SK-N-SH treated with all-trans-retinoic acid at 6 μM for 48 hours (cell line): ENCODE data around the gene DENND1C.

Experiments used
- ATAC-seq: fragments of 200-7000 bp; cut with Tn5 transposase; 3 replicates; pipeline ENCODE4 v1.9.1; 2020; ENCODE audit warnings: mild to moderate bottlenecking, moderate library complexity
- ARNTL ChIP-seq: fragments of 450-650 bp; formaldehyde crosslinking; IDR thresholded peaks from 2 replicates; pipeline ENCODE4 v1.5.0; 2020; ENCODE audit warnings: low read depth, mild to moderate bottlenecking, moderate library complexity, borderline replicate concordance
- BACH2 ChIP-seq: fragments of 250-450 bp; sonication (Bioruptor Pico); IDR thresholded peaks from 2 replicates; pipeline ENCODE4 v1.9.0; 2021; ENCODE audit warnings: mild to moderate bottlenecking, borderline replicate concordance
- CSDC2 ChIP-seq: fragments of 250-450 bp; sonication (Bioruptor Pico); IDR thresholded peaks from 2 replicates; pipeline ENCODE4 v1.5.0; 2020; ENCODE audit warnings: mild to moderate bottlenecking, moderate library complexity
- CSRNP3 ChIP-seq: fragments of 250-450 bp; sonication (Bioruptor Pico); IDR thresholded peaks from 2 replicates; pipeline ENCODE4 v1.5.1; 2021; ENCODE audit warnings: mild to moderate bottlenecking, moderate library complexity
- ESRRG ChIP-seq: fragments of 250-450 bp; sonication (Bioruptor Pico); IDR thresholded peaks from 2 replicates; pipeline ENCODE4 v1.6.1; 2021; ENCODE audit warnings: mild to moderate bottlenecking
- GLIS3 ChIP-seq: fragments of 250-450 bp; sonication (Bioruptor Pico); IDR thresholded peaks from 2 replicates; pipeline ENCODE4 v1.5.0; 2020; ENCODE audit warnings: mild to moderate bottlenecking, moderate library complexity
- OSR1 ChIP-seq: fragments of 250-450 bp; sonication (Bioruptor Pico); IDR thresholded peaks from 2 replicates; pipeline ENCODE4 v1.8.0; 2022; ENCODE audit warnings: moderate library complexity, mild to moderate bottlenecking, inconsistent platforms
- PPARA ChIP-seq: fragments of 250-450 bp; sonication (Bioruptor Pico); IDR thresholded peaks from 2 replicates; pipeline ENCODE4 v1.5.0; 2020; ENCODE audit warnings: mild to moderate bottlenecking, borderline replicate concordance
- SNAI2 ChIP-seq: fragments of 250-450 bp; sonication (Bioruptor Pico); IDR thresholded peaks from 2 replicates; pipeline ENCODE4 v1.5.0; 2020; ENCODE audit warnings: mild to moderate bottlenecking, moderate library complexity
- TCF4 ChIP-seq: fragments of 250-450 bp; sonication (Bioruptor Pico); IDR thresholded peaks from 2 replicates; pipeline ENCODE4 v1.8.0; 2021; ENCODE audit warnings: mild to moderate bottlenecking, moderate library complexity, borderline replicate concordance
- TOX ChIP-seq: fragments of 250-450 bp; sonication (Bioruptor Pico); IDR thresholded peaks from 2 replicates; pipeline ENCODE4 v1.8.0; 2021; ENCODE audit warnings: mild to moderate bottlenecking, moderate library complexity, borderline replicate concordance
- ZFP3 ChIP-seq: fragments of 250-450 bp; sonication (Bioruptor Pico); IDR thresholded peaks from 2 replicates; pipeline ENCODE4 v1.5.0; 2020; ENCODE audit warnings: mild to moderate bottlenecking, moderate library complexity
- ZFP30 ChIP-seq: fragments of 450-650 bp; formaldehyde crosslinking; IDR thresholded peaks from 2 replicates; pipeline ENCODE4 v1.5.0; 2022; ENCODE audit warnings: mild to moderate bottlenecking, moderate library complexity
- ZNF565 ChIP-seq: fragments of 450-650 bp; formaldehyde crosslinking; conservative IDR thresholded peaks from 2 replicates; pipeline ENCODE4 v1.5.0; 2020; ENCODE audit warnings: low read depth, mild to moderate bottlenecking, moderate library complexity
- ZNF8 ChIP-seq: fragments of 450-650 bp; formaldehyde crosslinking; IDR thresholded peaks from 2 replicates; pipeline ENCODE4 v1.5.0; 2020; ENCODE audit warnings: mild to moderate bottlenecking, moderate library complexity
- TF ChIP-seq, protein P1 (sequence below): fragments of 250-450 bp; sonication (Bioruptor Pico); IDR thresholded peaks from 2 replicates; pipeline ENCODE4 v1.8.0; 2020; ENCODE audit warnings: mild to moderate bottlenecking, moderate library complexity, borderline replicate concordance
- TF ChIP-seq, protein P2 (sequence below): fragments of 250-450 bp; sonication (Bioruptor Pico); IDR thresholded peaks from 2 replicates; pipeline ENCODE4 v1.8.0; 2021; ENCODE audit warnings: low read depth, mild to moderate bottlenecking, moderate library complexity, borderline replicate concordance
- TF ChIP-seq, protein P3 (sequence below): fragments of 250-450 bp; sonication (Bioruptor Pico); IDR thresholded peaks from 2 replicates; pipeline ENCODE4 v1.5.0; 2020; ENCODE audit warnings: mild to moderate bottlenecking, moderate library complexity
- TF ChIP-seq, protein P4 (sequence below): fragments of 250-450 bp; sonication (Bioruptor Pico); IDR thresholded peaks from 2 replicates; pipeline ENCODE4 v1.5.1; 2020; ENCODE audit warnings: low read depth, mild to moderate bottlenecking, moderate library complexity

Gene DENND1C

DNA sequence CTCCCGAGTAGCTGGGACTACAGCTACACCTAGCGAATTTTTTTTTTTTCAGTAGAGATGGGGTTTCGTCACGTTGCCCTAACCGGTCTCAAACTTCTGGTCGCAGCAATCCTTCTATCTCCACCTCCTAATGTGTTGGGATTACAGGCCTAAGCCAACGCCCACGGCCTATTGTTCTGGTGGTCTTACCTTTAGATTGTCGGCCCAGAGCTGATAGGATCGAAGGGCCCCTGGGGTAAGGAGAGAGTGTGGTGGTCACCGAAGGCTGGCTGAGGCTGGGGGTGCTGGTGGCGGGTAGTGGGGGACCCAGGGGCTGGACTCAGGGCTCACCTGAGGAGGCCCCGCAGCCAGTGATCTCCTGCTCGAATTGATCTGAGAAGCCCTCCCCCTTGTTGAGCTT lies 10.5 kb downstream of the DENND1C start (continued):
- TF ChIP-seq PPARA (CRISPR knock-in tag), result no peak
- TF ChIP-seq ARNTL (CRISPR knock-in tag), result no peak
- TF ChIP-seq, protein P1, sequence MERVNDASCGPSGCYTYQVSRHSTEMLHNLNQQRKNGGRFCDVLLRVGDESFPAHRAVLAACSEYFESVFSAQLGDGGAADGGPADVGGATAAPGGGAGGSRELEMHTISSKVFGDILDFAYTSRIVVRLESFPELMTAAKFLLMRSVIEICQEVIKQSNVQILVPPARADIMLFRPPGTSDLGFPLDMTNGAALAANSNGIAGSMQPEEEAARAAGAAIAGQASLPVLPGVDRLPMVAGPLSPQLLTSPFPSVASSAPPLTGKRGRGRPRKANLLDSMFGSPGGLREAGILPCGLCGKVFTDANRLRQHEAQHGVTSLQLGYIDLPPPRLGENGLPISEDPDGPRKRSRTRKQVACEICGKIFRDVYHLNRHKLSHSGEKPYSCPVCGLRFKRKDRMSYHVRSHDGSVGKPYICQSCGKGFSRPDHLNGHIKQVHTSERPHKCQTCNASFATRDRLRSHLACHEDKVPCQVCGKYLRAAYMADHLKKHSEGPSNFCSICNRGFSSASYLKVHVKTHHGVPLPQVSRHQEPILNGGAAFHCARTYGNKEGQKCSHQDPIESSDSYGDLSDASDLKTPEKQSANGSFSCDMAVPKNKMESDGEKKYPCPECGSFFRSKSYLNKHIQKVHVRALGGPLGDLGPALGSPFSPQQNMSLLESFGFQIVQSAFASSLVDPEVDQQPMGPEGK (CRISPR knock-in tag), result no peak
- no peak for TF ChIP-seq TOX
- no peak for TF ChIP-seq CSRNP3 (CRISPR knock-in tag)

- no peak for ATAC-seq
- TF ChIP-seq CSRNP3 (CRISPR knock-in tag), result no peak
- no peak for TF ChIP-seq OSR1
- no peak for TF ChIP-seq TOX
Measured at GRCh38 chr19:6470173-6470572, 11.4 kb downstream of the DENND1C start.

- no peak for ATAC-seq
- TF ChIP-seq GLIS3 (CRISPR knock-in tag) (no peak), BACH2 (no peak), TCF4 (CRISPR knock-in tag) (no peak), PPARA (CRISPR knock-in tag) (no peak), TOX (no peak), ZFP3 (CRISPR knock-in tag) (no peak), SNAI2 (no peak), CSDC2 (no peak), CSRNP3 (CRISPR knock-in tag) (no peak), ZNF8 (CRISPR knock-in tag) (no peak), ESRRG (CRISPR knock-in tag) (no peak)
- TF ChIP-seq, protein P2, sequence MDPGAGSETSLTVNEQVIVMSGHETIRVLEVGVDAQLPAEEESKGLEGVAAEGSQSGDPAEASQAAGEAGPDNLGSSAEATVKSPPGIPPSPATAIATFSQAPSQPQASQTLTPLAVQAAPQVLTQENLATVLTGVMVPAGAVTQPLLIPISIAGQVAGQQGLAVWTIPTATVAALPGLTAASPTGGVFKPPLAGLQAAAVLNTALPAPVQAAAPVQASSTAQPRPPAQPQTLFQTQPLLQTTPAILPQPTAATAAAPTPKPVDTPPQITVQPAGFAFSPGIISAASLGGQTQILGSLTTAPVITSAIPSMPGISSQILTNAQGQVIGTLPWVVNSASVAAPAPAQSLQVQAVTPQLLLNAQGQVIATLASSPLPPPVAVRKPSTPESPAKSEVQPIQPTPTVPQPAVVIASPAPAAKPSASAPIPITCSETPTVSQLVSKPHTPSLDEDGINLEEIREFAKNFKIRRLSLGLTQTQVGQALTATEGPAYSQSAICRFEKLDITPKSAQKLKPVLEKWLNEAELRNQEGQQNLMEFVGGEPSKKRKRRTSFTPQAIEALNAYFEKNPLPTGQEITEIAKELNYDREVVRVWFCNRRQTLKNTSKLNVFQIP (CRISPR knock-in tag), result no peak
- TF ChIP-seq, all 23 proteins: peak for 0
Measured at GRCh38 chr19:6467384-6467783, 14.2 kb downstream of the DENND1C start.

DNA sequence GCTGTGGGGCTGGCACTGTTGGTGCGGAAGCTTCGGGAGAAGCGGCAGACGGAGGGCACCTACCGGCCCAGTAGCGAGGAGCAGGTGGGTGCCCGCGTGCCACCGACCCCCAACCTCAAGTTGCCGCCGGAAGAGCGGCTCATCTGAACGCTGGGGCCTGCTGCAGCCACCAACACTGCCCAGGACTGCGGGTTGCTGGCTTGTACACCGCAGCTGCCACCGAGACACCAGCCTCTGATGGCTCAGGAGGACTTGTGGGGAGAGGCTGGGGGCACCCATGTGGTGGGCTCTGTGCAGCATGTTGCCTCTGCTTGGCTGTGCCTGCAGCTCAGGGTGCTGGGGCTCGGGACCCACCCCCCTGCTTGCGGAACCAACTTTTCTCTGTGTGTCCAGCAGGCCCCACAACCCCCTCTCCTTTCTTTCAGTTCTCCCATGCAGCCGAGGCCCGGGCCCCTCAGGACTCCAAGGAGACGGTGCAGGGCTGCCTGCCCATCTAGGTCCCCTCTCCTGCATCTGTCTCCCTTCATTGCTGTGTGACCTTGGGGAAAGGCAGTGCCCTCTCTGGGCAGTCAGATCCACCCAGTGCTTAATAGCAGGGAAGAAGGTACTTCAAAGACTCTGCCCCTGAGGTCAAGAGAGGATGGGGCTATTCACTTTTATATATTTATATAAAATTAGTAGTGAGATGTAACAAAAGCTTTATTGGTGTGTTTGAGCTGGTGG lies 14.9 kb downstream of the DENND1C start:
- ATAC-seq, result no peak
- TF ChIP-seq ZFP30, result no peak
- TF ChIP-seq ARNTL (CRISPR knock-in tag), result no peak
- no peak for TF ChIP-seq GLIS3 (CRISPR knock-in tag)
- no peak for TF ChIP-seq ZFP3 (CRISPR knock-in tag)
- TF ChIP-seq ESRRG (CRISPR knock-in tag), result no peak
- TF ChIP-seq CSDC2, result no peak
- TF ChIP-seq, protein P3, sequence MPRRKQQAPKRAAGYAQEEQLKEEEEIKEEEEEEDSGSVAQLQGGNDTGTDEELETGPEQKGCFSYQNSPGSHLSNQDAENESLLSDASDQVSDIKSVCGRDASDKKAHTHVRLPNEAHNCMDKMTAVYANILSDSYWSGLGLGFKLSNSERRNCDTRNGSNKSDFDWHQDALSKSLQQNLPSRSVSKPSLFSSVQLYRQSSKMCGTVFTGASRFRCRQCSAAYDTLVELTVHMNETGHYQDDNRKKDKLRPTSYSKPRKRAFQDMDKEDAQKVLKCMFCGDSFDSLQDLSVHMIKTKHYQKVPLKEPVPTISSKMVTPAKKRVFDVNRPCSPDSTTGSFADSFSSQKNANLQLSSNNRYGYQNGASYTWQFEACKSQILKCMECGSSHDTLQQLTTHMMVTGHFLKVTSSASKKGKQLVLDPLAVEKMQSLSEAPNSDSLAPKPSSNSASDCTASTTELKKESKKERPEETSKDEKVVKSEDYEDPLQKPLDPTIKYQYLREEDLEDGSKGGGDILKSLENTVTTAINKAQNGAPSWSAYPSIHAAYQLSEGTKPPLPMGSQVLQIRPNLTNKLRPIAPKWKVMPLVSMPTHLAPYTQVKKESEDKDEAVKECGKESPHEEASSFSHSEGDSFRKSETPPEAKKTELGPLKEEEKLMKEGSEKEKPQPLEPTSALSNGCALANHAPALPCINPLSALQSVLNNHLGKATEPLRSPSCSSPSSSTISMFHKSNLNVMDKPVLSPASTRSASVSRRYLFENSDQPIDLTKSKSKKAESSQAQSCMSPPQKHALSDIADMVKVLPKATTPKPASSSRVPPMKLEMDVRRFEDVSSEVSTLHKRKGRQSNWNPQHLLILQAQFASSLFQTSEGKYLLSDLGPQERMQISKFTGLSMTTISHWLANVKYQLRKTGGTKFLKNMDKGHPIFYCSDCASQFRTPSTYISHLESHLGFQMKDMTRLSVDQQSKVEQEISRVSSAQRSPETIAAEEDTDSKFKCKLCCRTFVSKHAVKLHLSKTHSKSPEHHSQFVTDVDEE (CRISPR knock-in tag), result no peak
- TF ChIP-seq ZNF8 (CRISPR knock-in tag), result no peak
- TF ChIP-seq BACH2, result no peak
- no peak for TF ChIP-seq ZNF565
- no peak for TF ChIP-seq SNAI2
- TF ChIP-seq, protein P2 (CRISPR knock-in tag), result no peak
- TF ChIP-seq TOX, result no peak
- no peak for TF ChIP-seq OSR1
- TF ChIP-seq PPARA (CRISPR knock-in tag), result no peak
- TF ChIP-seq, protein P4, sequence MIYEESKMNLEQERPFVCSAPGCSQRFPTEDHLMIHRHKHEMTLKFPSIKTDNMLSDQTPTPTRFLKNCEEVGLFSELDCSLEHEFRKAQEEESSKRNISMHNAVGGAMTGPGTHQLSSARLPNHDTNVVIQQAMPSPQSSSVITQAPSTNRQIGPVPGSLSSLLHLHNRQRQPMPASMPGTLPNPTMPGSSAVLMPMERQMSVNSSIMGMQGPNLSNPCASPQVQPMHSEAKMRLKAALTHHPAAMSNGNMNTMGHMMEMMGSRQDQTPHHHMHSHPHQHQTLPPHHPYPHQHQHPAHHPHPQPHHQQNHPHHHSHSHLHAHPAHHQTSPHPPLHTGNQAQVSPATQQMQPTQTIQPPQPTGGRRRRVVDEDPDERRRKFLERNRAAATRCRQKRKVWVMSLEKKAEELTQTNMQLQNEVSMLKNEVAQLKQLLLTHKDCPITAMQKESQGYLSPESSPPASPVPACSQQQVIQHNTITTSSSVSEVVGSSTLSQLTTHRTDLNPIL (CRISPR knock-in tag), result no peak
